HFFc6 (cell line): ENCODE results near the gene ELMOD3. TPM values are rescaled to one million over a fixed set of nuclear protein-coding genes. Genes with fewer than 3 reads are reported as not detected.
A peak's percentile ranks its signal among the peaks of the same experiment; 100 is the strongest.

Experiments
- DNase-seq: peaks from one replicate; pipeline ENCODE4 v3.0.0-alpha.2; 2018
- H3K27ac Mint-ChIP-seq: 2 replicates; pipeline ENCODE4 v1.8.0; 2020; ENCODE audit warnings: mild to moderate bottlenecking, mixed read lengths
- H3K27me3 Mint-ChIP-seq: 2 replicates; pipeline ENCODE4 v1.8.0; 2021; ENCODE audit warnings: mild to moderate bottlenecking, moderate library complexity, mixed read lengths; ENCODE audit not compliant: insufficient read depth
- H3K36me3 Mint-ChIP-seq: 2 replicates; pipeline ENCODE4 v1.8.0; 2021; ENCODE audit warnings: low read depth, mixed read lengths
- H3K4me1 Mint-ChIP-seq: 2 replicates; pipeline ENCODE4 v1.8.0; 2020; ENCODE audit warnings: low read depth, mixed read lengths
- H3K4me3 Mint-ChIP-seq: 2 replicates; pipeline ENCODE4 v1.8.0; 2020; ENCODE audit warnings: mild to moderate bottlenecking, moderate library complexity, mixed read lengths
- H3K9me3 Mint-ChIP-seq: 2 replicates; pipeline ENCODE4 v1.8.0; 2020; ENCODE audit warnings: mild to moderate bottlenecking, mixed read lengths
- CTCF ChIP-seq: fragments of 200-600 bp; sonication (generic); IDR thresholded peaks from 2 replicates; pipeline ENCODE4 v1.5.0; 2021; ENCODE audit warnings: antibody characterized with exemption, mild to moderate bottlenecking
- total RNA-seq, 6 experiments: library from RNA; stranded (reverse); fragmentation: NEBNext Ultra II Directional; extraction: Animal tissue kit (Norgen Biotek cat#: 25700); gene quantifications; 2 replicates in 1 of 6; 3 replicates in 5 of 6; pipeline ENCODE4 v1.2.3, GENCODE V29; 2021

Gene ELMOD3
- total RNA-seq, 6 experiments from 2014 or later = 7.0 to 10.9 (median 9.3) TPM

DNA sequence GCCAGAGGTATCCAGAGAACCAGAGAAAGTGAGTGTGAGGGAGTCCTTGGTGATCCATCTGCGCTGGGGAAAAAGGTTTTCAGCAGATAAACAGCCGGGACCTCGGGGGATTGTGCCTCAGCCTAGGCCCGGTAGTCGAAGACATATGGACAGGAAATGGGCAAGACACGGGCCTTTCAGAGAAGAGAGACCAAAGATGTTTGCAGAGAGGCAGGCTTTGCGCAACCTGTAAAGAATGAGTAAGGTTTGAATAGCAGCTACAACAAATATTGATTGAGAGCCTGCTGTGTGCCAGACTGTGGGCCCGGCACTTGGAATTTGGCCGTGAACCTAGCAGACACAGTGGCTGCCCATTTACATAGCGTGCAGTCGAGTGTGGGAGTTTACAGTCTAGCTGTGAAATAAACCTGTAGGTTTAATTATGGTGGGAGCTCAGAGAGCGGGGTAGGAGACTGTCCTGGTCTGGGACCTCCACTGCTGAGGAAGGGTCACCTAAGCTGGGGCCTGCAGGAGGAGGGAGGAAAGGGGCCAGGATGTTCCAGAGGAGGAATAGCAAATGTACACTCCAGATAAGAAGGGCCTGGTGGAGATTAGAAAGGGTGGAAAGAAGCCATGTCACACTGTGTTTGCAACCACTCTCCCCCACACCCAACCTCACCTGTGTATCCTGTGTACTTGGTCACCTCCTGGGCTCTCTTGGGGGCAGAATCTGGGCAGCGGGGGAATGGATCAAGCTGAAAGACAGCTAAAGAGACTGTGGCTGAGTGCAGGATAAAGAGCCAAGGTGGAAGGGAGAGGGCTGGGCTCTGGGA is 66.9 kb downstream of the ELMOD3 start:
- Mint-ChIP-seq H3K27me3 (peaks cover 4% of the 10 kb centered on the region; the same call in 1 of the 2 replicates), H3K9me3 (no peaks in the 10 kb centered on the region), H3K36me3 (no peaks in the 10 kb centered on the region), H3K4me1 (peaks cover 31% of the 10 kb centered on the region), H3K4me3 (peak overlapping the region; percentile 60; the same call in 1 of the 2 replicates), H3K27ac (peak overlapping the region; percentile 85)
- TF ChIP-seq CTCF = no peak
- no peak for DNase-seq

DNA sequence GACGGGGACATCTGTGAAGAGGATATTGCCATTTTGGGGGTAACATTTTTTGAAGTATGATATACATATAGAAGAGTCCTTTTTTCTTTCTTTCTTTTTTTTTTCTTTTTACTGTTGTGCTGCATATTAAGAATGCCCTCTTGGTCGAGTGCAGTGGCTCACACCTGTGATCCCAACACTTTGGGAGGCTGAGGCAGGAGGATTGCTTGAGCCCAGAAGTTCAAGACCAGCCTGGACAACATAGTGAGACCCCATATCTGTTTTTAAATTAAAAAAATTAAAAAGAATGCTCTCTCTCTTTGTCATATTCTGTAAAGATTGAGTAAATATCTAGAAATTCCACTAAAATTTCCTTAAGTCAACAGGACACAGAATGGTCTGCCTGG is 67.5 kb downstream of the ELMOD3 start:
- H3K27ac Mint-ChIP-seq = peak overlapping the region; percentile 85; the same call in 1 of the 2 replicates
- H3K36me3 Mint-ChIP-seq = no peaks in the 10 kb centered on the region
- DNase-seq = no peak
- no peaks in the 10 kb centered on the region for H3K9me3 Mint-ChIP-seq
- H3K27me3 Mint-ChIP-seq = peaks cover 4% of the 10 kb centered on the region; the same call in 1 of the 2 replicates
- H3K4me1 Mint-ChIP-seq = peaks cover 31% of the 10 kb centered on the region
- TF ChIP-seq CTCF = no peak
- H3K4me3 Mint-ChIP-seq = no peak overlapping the region

GRCh38 chr2:85423525-85423924 is 69.0 kb downstream of the ELMOD3 start:
- Mint-ChIP-seq H3K36me3 (no peaks in the 10 kb centered on the region), H3K27ac (no peak overlapping the region), H3K4me1 (peaks cover 31% of the 10 kb centered on the region), H3K9me3 (no peaks in the 10 kb centered on the region), H3K4me3 (no peak overlapping the region), H3K27me3 (0 out of 2 replicates have a peak, but pooled peaks cover 2% of the 10 kb centered on the region)
- DNase-seq = no peak
- no peak for TF ChIP-seq CTCF

- H3K4me3 Mint-ChIP-seq = no peak overlapping the region
- 0 out of 2 replicates have a peak, but pooled peaks cover 2% of the 10 kb centered on the region for H3K27me3 Mint-ChIP-seq
- no peak overlapping the region for H3K27ac Mint-ChIP-seq
- no peak for TF ChIP-seq CTCF
- DNase-seq = no peak
- no peaks in the 10 kb centered on the region for H3K36me3 Mint-ChIP-seq
- no peaks in the 10 kb centered on the region for H3K9me3 Mint-ChIP-seq
- peaks cover 14% of the 10 kb centered on the region for H3K4me1 Mint-ChIP-seq
These were observed 71.0 kb downstream of the ELMOD3 start for GRCh38 chr2:85425588-85425987.

DNA sequence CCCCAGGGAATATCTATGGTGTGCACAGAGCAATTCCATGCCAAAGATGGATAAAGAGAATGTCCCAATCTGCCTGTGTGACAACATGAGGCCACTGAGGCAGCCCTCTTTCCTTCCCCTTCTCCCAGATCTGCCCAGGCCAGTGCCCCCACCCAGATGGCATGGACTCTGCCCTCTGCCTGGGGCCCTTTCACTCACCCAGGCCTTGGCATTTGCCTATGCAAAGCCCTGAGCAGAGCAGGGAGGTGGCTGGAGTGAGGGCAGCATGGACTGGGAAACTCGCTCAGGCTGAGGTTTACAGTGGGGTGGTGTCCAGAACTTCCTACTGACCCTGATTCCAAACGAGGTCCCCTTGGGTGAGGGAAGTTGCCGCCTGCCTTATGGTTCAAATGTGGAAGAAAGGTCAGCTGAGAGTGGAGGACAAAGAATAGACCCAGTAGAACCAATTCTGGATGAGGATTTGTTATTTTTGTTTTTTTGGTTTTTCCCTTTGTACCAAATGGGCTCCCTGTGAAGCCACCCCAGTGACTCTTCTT is 72.8 kb downstream of the ELMOD3 start:
- no peak for TF ChIP-seq CTCF
- Mint-ChIP-seq H3K9me3 (no peaks in the 10 kb centered on the region), H3K36me3 (no peaks in the 10 kb centered on the region), H3K27me3 (no peaks in the 10 kb centered on the region), H3K27ac (no peak overlapping the region), H3K4me1 (no peaks in the 10 kb centered on the region), H3K4me3 (no peak overlapping the region)
- DNase-seq = no peak
